HG02943 (cell line): ENCODE measurements around the gene SNORC.

Source experiments
- ATAC-seq: cut with Tn5 transposase; IDR thresholded peaks from one replicate; pipeline ENCODE4 v1.9.1; 2021; ENCODE audit warnings: mild to moderate bottlenecking, low read depth, moderate library complexity; ENCODE audit not compliant: unreplicated experiment

Gene SNORC

DNA sequence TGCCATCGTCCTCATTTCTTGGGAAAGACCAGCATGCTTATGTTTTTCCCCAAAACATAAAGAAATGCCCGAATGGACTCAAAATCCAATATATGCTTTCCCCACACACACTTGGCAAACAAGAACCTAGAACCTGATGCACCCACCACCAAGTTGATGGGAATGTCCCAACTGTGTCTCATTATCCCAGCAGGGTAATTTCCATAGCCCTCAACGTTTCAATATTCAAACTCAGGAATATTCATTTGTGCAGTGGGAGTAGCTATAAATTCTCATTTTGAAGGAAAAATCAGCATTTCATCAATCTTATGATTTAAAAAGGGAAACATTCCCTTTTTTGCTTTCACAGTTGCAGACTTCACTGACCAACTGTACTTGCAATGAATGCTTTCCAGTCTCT, 50.7 kb downstream of the SNORC start:
- ATAC-seq: no peak

DNA sequence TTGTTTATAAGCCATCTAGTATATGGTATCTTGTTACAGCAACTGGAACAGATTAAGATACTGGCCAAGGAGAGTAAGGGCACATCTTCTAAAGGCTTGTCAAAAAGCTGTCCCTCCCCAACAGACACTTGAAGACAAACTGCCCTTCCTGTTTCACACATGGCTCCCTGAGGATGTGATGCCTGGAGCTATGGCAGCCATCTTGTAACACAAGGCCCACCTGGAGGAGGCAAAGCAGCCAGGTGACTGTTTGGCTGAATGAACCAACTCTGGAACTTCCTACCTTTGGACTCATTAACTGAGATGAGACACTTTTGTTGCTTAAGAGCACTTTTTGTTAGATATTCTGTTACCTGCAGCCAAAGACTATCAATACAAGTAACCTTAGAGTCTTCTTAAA, 54.4 kb downstream of the SNORC start:
- no peak for ATAC-seq

DNA sequence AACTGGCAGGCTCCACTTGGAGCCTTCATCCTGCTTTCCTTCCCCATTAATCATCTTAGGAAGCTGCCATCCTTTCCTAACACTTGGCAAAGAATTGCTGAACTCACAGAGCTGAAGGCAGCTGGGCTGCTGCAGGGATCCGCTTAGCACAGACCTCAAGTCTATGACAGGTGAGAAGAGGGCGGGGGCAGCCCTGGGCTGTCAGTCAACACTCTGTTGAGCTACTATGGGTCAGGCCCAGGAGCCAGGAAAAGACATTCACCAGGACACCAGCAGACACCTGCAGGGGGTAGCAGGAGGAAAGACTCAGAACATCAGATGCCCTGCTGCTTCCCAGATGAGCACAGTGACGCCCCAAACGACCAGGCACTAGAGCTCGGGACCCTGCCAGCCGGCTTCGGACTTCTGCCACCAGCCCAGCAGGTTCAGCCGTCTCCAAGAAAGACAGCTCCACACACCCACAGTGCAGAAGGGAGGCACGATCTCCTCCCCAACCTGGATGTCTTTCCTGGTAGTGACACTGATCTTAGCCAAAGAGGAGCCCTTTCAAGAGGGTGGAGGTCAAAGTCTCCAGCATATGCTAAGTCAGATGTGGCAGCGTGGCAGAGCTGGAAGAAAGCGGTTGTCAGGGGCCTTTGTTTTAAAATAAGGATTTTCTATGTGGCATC, 55.2 kb downstream of the SNORC start:
- ATAC-seq: no peak

DNA sequence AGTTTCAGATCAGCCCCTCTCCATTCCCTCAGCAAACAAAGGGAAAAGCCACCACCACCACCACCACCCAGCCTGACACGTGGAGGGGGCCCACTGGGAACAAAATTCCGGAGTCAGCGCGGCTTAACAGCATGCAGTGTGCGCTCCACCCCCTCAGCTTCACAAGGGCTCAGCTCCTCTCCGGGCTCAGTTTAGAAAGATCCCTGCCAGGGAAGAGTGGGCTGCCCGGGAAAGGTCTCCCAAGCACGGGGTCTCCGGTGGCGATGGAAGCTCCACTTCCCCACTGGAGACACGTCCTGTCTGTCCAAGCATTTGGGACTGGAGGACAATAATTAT, 55.7 kb downstream of the SNORC start:
- ATAC-seq: no peak

DNA sequence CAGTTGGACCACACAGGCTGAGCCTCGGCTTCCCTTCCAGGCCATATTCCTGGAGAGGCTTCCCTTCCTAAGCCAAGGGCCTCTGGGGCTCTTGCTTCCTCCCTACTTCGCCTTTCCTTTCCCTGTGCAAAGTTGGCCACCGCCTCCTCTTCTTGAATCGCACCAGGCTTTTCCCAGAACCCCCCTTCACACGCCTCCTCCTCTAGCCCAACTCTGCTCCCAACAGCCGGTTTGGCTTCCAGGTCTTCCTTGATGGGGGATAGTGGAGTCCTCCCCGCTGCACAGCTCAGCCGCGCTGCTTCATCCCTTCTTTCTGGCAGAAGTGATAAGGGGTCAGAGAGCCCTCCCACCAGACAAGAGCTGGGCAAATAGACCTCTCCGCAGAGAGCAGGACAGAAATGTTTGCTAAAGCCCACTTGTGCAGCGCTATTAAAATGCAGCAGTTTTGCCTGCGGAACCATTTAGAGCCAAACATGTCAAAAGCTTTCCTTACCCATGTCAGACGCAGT, 56.4 kb downstream of the SNORC start:
- no peak for ATAC-seq

DNA sequence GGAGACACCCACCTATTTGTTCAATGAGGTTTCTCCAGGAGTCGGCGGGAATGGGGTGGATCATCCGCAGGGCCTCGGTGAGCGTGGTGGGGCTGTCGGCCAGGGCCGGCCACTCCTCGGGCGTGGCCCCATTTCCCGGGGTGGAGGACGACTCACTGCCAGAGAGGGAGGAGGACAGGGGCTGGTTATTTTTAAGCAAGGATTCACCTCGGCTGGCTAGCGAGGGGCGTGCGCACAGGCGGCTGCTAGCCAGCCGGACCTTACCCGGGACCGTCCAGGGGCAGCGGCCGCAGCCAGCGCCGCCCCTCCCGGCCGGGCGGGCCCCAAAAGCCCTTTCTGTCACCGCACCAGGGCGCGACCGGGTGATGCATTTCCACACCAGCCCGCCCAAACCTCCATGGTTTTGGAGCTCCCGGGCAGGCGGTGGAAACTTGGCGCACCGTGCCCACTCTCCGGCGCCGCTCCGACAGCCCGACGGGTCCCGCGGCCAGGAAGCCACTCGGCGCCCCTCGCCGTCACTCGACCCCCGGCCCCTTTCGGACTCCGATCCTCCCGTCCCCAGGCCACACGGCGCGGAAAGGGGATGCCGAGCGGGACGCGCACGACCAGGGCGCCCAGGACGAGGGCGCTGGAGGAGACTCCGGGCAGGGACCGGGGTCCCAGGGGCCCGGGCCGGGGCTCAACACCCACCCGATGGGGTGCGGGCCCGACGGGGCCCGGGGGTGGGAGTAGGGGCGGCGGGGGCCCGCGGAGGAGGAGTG, 57.1 kb downstream of the SNORC start:
- ATAC-seq: no peak

DNA sequence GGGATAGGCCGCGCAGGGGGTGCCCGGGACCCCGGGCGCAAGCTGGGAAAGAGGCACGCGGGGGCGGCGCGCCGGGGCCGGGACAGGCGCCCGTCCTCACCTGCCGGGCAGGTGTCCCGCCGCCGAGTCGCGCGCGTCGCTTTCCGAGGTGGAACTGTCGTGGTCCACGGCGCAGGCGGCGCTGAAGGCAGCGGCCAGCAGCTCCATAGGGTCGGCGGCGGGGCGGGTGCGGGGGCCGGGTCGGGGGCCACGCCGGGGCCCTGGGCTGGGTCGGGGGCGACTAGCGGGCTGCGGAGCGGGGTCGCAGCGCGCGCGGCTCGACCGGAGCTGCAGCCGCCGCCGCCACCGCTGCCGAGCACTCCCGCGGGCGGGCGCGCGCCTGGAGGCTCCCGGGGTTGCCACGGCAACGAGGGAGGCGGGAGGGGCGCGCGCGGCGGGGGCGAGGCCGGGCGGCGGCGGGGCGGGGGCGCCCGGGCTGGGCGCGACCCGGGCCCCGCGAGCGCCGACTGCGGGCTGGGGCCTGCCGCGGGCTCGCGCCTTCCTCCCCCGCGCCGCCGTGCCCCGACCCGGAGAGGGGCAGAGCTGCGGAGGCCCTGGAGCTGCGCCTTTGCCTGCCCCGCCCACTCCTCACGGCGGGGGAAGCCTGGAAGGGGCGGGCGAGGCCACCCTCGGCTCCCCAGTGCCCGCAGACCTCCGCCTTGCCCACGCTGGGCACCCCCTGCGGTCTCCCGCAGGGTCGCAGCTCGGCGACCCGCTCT, 57.9 kb downstream of the SNORC start:
- ATAC-seq: no peak
